OCI-LY3 (cell line): ENCODE results near the gene PIK3CD.

Experiments used
- EZH2phosphoT487 ChIP-seq: fragments of 200-600 bp; shearing (Covaris generic); IDR thresholded peaks from 2 replicates; pipeline ENCODE4 v1.6.1; 2018; ENCODE audit warnings: antibody characterized with exemption, mixed run types, low read depth
- TF ChIP-seq, protein P1 (sequence below): fragments of 200-600, 300-600 bp; sonication (generic); IDR thresholded peaks from 2 replicates; pipeline ENCODE4 v1.5.1; 2014; ENCODE audit warnings: antibody characterized with exemption, low read length, low read depth

- TF ChIP-seq, protein P1, sequence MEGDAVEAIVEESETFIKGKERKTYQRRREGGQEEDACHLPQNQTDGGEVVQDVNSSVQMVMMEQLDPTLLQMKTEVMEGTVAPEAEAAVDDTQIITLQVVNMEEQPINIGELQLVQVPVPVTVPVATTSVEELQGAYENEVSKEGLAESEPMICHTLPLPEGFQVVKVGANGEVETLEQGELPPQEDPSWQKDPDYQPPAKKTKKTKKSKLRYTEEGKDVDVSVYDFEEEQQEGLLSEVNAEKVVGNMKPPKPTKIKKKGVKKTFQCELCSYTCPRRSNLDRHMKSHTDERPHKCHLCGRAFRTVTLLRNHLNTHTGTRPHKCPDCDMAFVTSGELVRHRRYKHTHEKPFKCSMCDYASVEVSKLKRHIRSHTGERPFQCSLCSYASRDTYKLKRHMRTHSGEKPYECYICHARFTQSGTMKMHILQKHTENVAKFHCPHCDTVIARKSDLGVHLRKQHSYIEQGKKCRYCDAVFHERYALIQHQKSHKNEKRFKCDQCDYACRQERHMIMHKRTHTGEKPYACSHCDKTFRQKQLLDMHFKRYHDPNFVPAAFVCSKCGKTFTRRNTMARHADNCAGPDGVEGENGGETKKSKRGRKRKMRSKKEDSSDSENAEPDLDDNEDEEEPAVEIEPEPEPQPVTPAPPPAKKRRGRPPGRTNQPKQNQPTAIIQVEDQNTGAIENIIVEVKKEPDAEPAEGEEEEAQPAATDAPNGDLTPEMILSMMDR: no peak
- TF ChIP-seq EZH2phosphoT487: no peak
These were observed 68.6 kb downstream of the PIK3CD start for GRCh38 chr1:9719978-9720722.
